SH-SY5Y (cell line): ENCODE data around the gene AMPD1.

Experiments used
- GATA2 ChIP-seq: IDR thresholded peaks from 2 replicates; pipeline ENCODE4 v1.6.1; 2011; ENCODE audit warnings: mild to moderate bottlenecking, low read depth, low read length
- GATA3 ChIP-seq: IDR thresholded peaks from 2 replicates; pipeline ENCODE4 v1.6.1; 2011; ENCODE audit warnings: low read depth, mild to moderate bottlenecking, low read length, moderate library complexity

The AMPD1 gene

GRCh38 chr1:114695430-114696058 is at the start of gene AMPD1:
Gene AMPD1 (minus strand): TSS chr1:114695546. CDS start chr1:114695471, 75 bp downstream.
- TF ChIP-seq GATA3: no peak
- TF ChIP-seq GATA2: no peak

GRCh38 chr1:114741963-114742746 is 46.8 kb upstream of the AMPD1 start:
- TF ChIP-seq GATA2 (no peak), GATA3 (no peak)

- TF ChIP-seq GATA2 (no peak), GATA3 (no peak)
These were observed 45.0 kb upstream of the AMPD1 start for GRCh38 chr1:114740331-114740730.

- TF ChIP-seq GATA2 (no peak), GATA3 (no peak)
These were observed 42.0 kb upstream of the AMPD1 start for GRCh38 chr1:114737314-114737849.

- TF ChIP-seq GATA3 (no peak), GATA2 (no peak)
These were observed 40.1 kb upstream of the AMPD1 start for GRCh38 chr1:114735479-114735878.

GRCh38 chr1:114729782-114730181 is 34.4 kb upstream of the AMPD1 start:
- TF ChIP-seq GATA2 (no peak), GATA3 (no peak)

- no peak for TF ChIP-seq GATA3
- no peak for TF ChIP-seq GATA2
These were observed 33.2 kb upstream of the AMPD1 start for GRCh38 chr1:114728553-114728952.

- TF ChIP-seq GATA3 (no peak), GATA2 (no peak)
These were observed 29.9 kb upstream of the AMPD1 start for GRCh38 chr1:114725230-114725629.

GRCh38 chr1:114723915-114724314 is 28.6 kb upstream of the AMPD1 start:
- TF ChIP-seq GATA2: no peak
- no peak for TF ChIP-seq GATA3

GRCh38 chr1:114723457-114723856 is 28.1 kb upstream of the AMPD1 start:
- TF ChIP-seq GATA2 (no peak), GATA3 (no peak)

GRCh38 chr1:114720492-114720891 is 25.1 kb upstream of the AMPD1 start:
- TF ChIP-seq GATA3: no peak
- no peak for TF ChIP-seq GATA2

GRCh38 chr1:114719424-114719787 is 24.1 kb upstream of the AMPD1 start:
- TF ChIP-seq GATA3 (no peak), GATA2 (no peak)

- TF ChIP-seq GATA3 (no peak), GATA2 (no peak)
These were observed 23.5 kb upstream of the AMPD1 start for GRCh38 chr1:114718661-114719423.

- TF ChIP-seq GATA3 (no peak), GATA2 (no peak)
These were observed 21.2 kb upstream of the AMPD1 start, which contains the start of gene NRAS for GRCh38 chr1:114716304-114717170. Gene NRAS (minus strand): TSS chr1:114716771. CDS start chr1:114716160, 611 bp downstream.
